GM23338 (cell line): ENCODE measurements around the gene KIF25. TPM values are rescaled to one million over a fixed set of nuclear protein-coding genes. Genes with fewer than 3 reads are reported as not detected.

Experiments used
- ATAC-seq: fragments of 200-7000 bp; cut with Tn5 transposase; 3 replicates; pipeline ENCODE4 v1.9.1; 2020
- DNase-seq: peaks from one replicate; pipeline ENCODE4 v3.0.0-alpha.2; 2015; ENCODE audit warnings: low spot score
- H2AFZ ChIP-seq: fragments of 200-600 bp; sonication (generic); 2 replicates; pipeline ENCODE4 v1.8.0; 2016; ENCODE audit warnings: antibody characterized with exemption, mild to moderate bottlenecking, moderate library complexity
- H3F3A ChIP-seq: fragments of 200-600 bp; sonication (generic); replicated peaks from 2 replicates; pipeline ENCODE4 v1.8.0; 2017; ENCODE audit warnings: antibody characterized with exemption, mixed run types, low read depth
- H3K27ac ChIP-seq: fragments of 200-600 bp; sonication (generic); 2 replicates; pipeline ENCODE4 v1.6.1; 2016; ENCODE audit warnings: low read depth
- H3K27me3 ChIP-seq: fragments of 200-600 bp; sonication (generic); 2 replicates; pipeline ENCODE4 v1.8.0; 2016; ENCODE audit warnings: mild to moderate bottlenecking, mixed run types, moderate library complexity; ENCODE audit not compliant: insufficient read depth
- H3K36me3 ChIP-seq: fragments of 200-600 bp; sonication (generic); 2 replicates; pipeline ENCODE4 v1.8.0; 2016; ENCODE audit warnings: mild to moderate bottlenecking; ENCODE audit not compliant: insufficient read depth
- H3K4me1 ChIP-seq: fragments of 200-600 bp; sonication (generic); 2 replicates; pipeline ENCODE4 v1.8.0; 2016; ENCODE audit warnings: mild to moderate bottlenecking, moderate library complexity; ENCODE audit not compliant: insufficient read depth
- H3K4me2 ChIP-seq: fragments of 200-600 bp; sonication (generic); 2 replicates; pipeline ENCODE4 v1.7.1; 2017; ENCODE audit warnings: mixed run types
- H3K4me3 ChIP-seq: fragments of 200-600 bp; sonication (generic); 2 replicates; pipeline ENCODE4 v1.6.1; 2016; ENCODE audit warnings: mixed run types
- H3K79me2 ChIP-seq: fragments of 200-600 bp; sonication (generic); replicated peaks from 2 replicates; pipeline ENCODE4 v1.8.0; 2017; ENCODE audit warnings: mild to moderate bottlenecking; ENCODE audit not compliant: insufficient read depth
- H3K9me2 ChIP-seq: fragments of 200-600 bp; sonication (generic); 2 replicates; pipeline ENCODE4 v1.8.0; 2017; ENCODE audit not compliant: insufficient read depth
- H4K20me1 ChIP-seq: fragments of 200-600 bp; sonication (generic); replicated peaks from 2 replicates; pipeline ENCODE4 v1.8.0; 2017; ENCODE audit warnings: mild to moderate bottlenecking; ENCODE audit not compliant: insufficient read depth
- H3K27ac Mint-ChIP-seq: 2 replicates; pipeline ENCODE4 v1.8.0; 2020; ENCODE audit warnings: inconsistent platforms, mild to moderate bottlenecking, moderate library complexity, mixed read lengths
- H3K27me3 Mint-ChIP-seq: 3 replicates; pipeline ENCODE4 v1.8.0; 2022; ENCODE audit warnings: low read depth, mild to moderate bottlenecking, moderate library complexity, mixed read lengths, inconsistent platforms; ENCODE audit not compliant: insufficient read depth, poor library complexity
- H3K36me3 Mint-ChIP-seq: 3 replicates; pipeline ENCODE4 v1.8.0; 2021; ENCODE audit warnings: low read depth, mild to moderate bottlenecking, inconsistent platforms, moderate library complexity, mixed read lengths
- H3K4me1 Mint-ChIP-seq: 3 replicates; pipeline ENCODE4 v1.8.0; 2020; ENCODE audit warnings: mild to moderate bottlenecking, inconsistent platforms, mixed read lengths
- H3K4me3 Mint-ChIP-seq: 3 replicates; pipeline ENCODE4 v1.8.0; 2021; ENCODE audit warnings: moderate library complexity, mild to moderate bottlenecking, inconsistent platforms, mixed read lengths
- H3K9me3 Mint-ChIP-seq: 3 replicates; pipeline ENCODE4 v1.8.0; 2020; ENCODE audit warnings: moderate library complexity, mild to moderate bottlenecking, inconsistent platforms, mixed read lengths
- EZH2 ChIP-seq: fragments of 200-600 bp; sonication (generic); IDR thresholded peaks from one replicate; pipeline ENCODE4 v1.8.0; 2017; ENCODE audit warnings: antibody characterized with exemption, mild to moderate bottlenecking, low read depth; ENCODE audit not compliant: unreplicated experiment
- JUNB ChIP-seq: IDR thresholded peaks from one replicate; pipeline ENCODE4 v1.6.1; 2016; ENCODE audit warnings: antibody characterized with exemption; ENCODE audit not compliant: unreplicated experiment
- NANOG ChIP-seq: IDR thresholded peaks from 2 replicates; pipeline ENCODE4 v1.6.1; 2016; ENCODE audit warnings: antibody characterized with exemption, borderline replicate concordance
- POLR2AphosphoS5 ChIP-seq: IDR thresholded peaks from 2 replicates; pipeline ENCODE4 v1.6.1; 2016; ENCODE audit warnings: antibody characterized with exemption, low read depth
- ZNF114 ChIP-seq: fragments of 250-450 bp; sonication (Bioruptor Pico); IDR thresholded peaks from 2 replicates; pipeline ENCODE4 v1.5.0; 2020; ENCODE audit warnings: mild to moderate bottlenecking, moderate library complexity
- polyA plus RNA-seq: library from polyadenylated mRNA; unstranded; fragments of >200 nt; fragmentation: Nextera tagmentation; extraction: Ambion mirVana; gene quantifications from 2 replicates; pipeline ENCODE4 v1.2.1, GENCODE V29; 2016
- total RNA-seq: library from RNA; depleted of rRNA; stranded (reverse); fragments of >200 nt; shearing (Covaris generic); gene quantifications from 2 replicates; pipeline ENCODE4 v1.2.3, GENCODE V29; 2014
- TF ChIP-seq, protein P1 (sequence below): IDR thresholded peaks from 2 replicates; pipeline ENCODE4 v1.6.1; 2016; ENCODE audit warnings: antibody characterized with exemption
- TF ChIP-seq, protein P2 (sequence below): IDR thresholded peaks from one replicate; pipeline ENCODE4 v1.6.1; 2018; ENCODE audit warnings: antibody characterized with exemption; ENCODE audit not compliant: unreplicated experiment
- TF ChIP-seq, protein P3 (sequence below), 2 experiments: fragments of 200-600 bp in 1 of 2; sonication (generic) in 1 of 2; conservative IDR thresholded peaks; 2 replicates each; pipeline versions ENCODE4 v1.5.1 to v1.6.1; 2016 to 2017; ENCODE audit warnings: antibody characterized with exemption in 2 of 2, low read depth in 2 of 2, mild to moderate bottlenecking in 2 of 2, moderate library complexity in 1 of 2

KIF25 gene
- total and polyA plus RNA-seq, 2 experiments from 2014 or later: 0.69 to 0.76 TPM

DNA sequence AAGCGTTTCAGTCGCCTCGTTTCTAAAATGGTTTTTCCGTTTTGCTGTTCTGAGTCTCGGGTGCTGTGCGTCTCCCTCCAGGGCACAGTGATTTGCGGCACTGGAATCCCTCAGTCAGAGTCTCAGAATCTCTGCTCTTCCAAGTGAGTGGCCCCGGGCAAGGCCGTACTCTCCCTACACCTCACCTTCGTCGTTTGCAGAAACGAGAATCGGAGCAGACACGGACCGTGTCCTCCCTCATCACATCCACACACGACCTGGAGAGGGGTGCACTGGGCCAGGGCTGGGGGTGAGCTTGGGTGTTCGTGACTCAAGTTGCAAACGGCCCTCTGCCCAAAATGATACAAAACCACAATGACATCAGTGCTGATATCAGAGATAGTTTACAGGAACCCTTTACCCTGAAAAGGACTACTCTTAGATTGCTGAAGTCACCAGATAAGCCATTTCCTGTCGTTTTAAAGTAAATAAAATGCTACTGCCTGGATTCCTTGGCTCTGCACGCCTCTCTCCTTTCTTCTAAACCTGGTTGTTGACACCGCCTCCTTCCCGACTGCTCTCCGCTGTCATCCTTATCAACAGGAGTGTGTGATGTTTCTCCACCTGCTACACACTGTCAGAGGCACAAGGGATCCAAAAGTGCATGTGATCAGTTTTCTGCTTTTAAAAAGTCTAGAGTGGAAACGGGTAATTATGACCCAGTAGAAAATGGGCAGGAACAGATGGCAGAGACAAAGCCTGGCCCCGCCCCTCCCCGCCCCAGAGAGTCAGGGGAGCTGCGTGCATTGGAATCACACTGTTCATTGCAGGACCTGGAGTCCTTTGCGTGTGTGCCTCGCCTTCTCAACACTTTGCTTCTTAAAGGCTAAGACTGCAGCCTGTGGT lies 38.4 kb downstream of the KIF25 start:
- TF ChIP-seq, protein P1, sequence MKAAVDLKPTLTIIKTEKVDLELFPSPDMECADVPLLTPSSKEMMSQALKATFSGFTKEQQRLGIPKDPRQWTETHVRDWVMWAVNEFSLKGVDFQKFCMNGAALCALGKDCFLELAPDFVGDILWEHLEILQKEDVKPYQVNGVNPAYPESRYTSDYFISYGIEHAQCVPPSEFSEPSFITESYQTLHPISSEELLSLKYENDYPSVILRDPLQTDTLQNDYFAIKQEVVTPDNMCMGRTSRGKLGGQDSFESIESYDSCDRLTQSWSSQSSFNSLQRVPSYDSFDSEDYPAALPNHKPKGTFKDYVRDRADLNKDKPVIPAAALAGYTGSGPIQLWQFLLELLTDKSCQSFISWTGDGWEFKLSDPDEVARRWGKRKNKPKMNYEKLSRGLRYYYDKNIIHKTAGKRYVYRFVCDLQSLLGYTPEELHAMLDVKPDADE: no peak
- TF ChIP-seq POLR2AphosphoS5 (no peak), ZNF114 (no peak)
- TF ChIP-seq, protein P2, sequence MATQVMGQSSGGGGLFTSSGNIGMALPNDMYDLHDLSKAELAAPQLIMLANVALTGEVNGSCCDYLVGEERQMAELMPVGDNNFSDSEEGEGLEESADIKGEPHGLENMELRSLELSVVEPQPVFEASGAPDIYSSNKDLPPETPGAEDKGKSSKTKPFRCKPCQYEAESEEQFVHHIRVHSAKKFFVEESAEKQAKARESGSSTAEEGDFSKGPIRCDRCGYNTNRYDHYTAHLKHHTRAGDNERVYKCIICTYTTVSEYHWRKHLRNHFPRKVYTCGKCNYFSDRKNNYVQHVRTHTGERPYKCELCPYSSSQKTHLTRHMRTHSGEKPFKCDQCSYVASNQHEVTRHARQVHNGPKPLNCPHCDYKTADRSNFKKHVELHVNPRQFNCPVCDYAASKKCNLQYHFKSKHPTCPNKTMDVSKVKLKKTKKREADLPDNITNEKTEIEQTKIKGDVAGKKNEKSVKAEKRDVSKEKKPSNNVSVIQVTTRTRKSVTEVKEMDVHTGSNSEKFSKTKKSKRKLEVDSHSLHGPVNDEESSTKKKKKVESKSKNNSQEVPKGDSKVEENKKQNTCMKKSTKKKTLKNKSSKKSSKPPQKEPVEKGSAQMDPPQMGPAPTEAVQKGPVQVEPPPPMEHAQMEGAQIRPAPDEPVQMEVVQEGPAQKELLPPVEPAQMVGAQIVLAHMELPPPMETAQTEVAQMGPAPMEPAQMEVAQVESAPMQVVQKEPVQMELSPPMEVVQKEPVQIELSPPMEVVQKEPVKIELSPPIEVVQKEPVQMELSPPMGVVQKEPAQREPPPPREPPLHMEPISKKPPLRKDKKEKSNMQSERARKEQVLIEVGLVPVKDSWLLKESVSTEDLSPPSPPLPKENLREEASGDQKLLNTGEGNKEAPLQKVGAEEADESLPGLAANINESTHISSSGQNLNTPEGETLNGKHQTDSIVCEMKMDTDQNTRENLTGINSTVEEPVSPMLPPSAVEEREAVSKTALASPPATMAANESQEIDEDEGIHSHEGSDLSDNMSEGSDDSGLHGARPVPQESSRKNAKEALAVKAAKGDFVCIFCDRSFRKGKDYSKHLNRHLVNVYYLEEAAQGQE: no peak
- Histone ChIP-seq H2AFZ (peak overlapping the region; percentile 94), H3F3A (peaks cover 13% of the 10 kb centered on the region; the same call in 1 of the 2 replicates), H3K4me2 (peak overlapping the region; percentile 73), H3K27ac (peak overlapping the region; percentile 59; the same call in 1 of the 2 replicates), H3K9me2 (0 out of 2 replicates have a peak, but pooled peaks cover 4% of the 10 kb centered on the region), H3K79me2 (no peaks in the 10 kb centered on the region), H4K20me1 (no peaks in the 10 kb centered on the region), H3K4me3 (peak overlapping the region; percentile 46; the same call in 1 of the 2 replicates), H3K36me3 (peaks cover 13% of the 10 kb centered on the region; the same call in 1 of the 2 replicates), H3K4me1 (peaks cover 28% of the 10 kb centered on the region), H3K27me3 (no peaks in the 10 kb centered on the region; the same call in 1 of the 2 replicates)
- H3K4me3 Mint-ChIP-seq: peak overlapping the region; percentile 53
- ATAC-seq: peak; percentile 20
- peaks cover 33% of the 10 kb centered on the region for H3K36me3 Mint-ChIP-seq
- peaks cover 27% of the 10 kb centered on the region for H3K4me1 Mint-ChIP-seq
- peaks cover 51% of the 10 kb centered on the region for H3K9me3 Mint-ChIP-seq
- DNase-seq: no peak
- H3K27ac Mint-ChIP-seq: no peak overlapping the region
- peaks cover 17% of the 10 kb centered on the region for H3K27me3 Mint-ChIP-seq

DNA sequence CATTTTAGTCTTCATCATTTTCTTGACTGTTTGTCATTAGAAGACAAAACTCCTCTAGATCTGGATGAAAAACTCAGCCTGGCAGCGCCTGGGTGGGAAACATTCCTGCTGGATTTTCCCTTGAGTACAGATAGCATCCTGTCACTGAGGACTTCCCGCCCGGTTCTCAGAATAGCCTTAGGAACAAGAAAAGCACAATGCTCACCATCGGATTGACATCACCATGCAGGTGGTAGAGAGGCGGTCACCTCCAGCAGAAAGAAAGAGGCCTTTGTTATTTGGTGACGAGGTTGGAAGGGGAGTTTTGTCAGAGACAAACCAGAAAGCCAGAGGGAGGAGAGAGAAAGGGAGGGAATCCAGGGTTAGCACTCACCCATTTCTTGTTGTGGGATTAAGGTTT lies 39.8 kb downstream of the KIF25 start:
- Histone ChIP-seq H2AFZ (no peak overlapping the region), H4K20me1 (no peaks in the 10 kb centered on the region), H3K27me3 (no peaks in the 10 kb centered on the region; the same call in 1 of the 2 replicates), H3K4me3 (no peak overlapping the region), H3K36me3 (peaks cover 13% of the 10 kb centered on the region; the same call in 1 of the 2 replicates), H3K4me1 (peaks cover 21% of the 10 kb centered on the region), H3K27ac (no peak overlapping the region), H3K4me2 (no peak overlapping the region), H3K79me2 (no peaks in the 10 kb centered on the region), H3K9me2 (peaks cover 4% of the 10 kb centered on the region; the same call in 1 of the 2 replicates), H3F3A (peaks cover 13% of the 10 kb centered on the region; the same call in 1 of the 2 replicates)
- H3K36me3 Mint-ChIP-seq: peaks cover 35% of the 10 kb centered on the region
- TF ChIP-seq, protein P3, sequence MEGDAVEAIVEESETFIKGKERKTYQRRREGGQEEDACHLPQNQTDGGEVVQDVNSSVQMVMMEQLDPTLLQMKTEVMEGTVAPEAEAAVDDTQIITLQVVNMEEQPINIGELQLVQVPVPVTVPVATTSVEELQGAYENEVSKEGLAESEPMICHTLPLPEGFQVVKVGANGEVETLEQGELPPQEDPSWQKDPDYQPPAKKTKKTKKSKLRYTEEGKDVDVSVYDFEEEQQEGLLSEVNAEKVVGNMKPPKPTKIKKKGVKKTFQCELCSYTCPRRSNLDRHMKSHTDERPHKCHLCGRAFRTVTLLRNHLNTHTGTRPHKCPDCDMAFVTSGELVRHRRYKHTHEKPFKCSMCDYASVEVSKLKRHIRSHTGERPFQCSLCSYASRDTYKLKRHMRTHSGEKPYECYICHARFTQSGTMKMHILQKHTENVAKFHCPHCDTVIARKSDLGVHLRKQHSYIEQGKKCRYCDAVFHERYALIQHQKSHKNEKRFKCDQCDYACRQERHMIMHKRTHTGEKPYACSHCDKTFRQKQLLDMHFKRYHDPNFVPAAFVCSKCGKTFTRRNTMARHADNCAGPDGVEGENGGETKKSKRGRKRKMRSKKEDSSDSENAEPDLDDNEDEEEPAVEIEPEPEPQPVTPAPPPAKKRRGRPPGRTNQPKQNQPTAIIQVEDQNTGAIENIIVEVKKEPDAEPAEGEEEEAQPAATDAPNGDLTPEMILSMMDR (conservative IDR thresholded peaks at IDR 0.05; ENCODE audit: low read depth in 2 of 2): no peak
- TF ChIP-seq JUNB: no peak
- TF ChIP-seq EZH2: no peak
- no peak for TF ChIP-seq NANOG
- no peak overlapping the region for H3K27ac Mint-ChIP-seq
- peaks cover 17% of the 10 kb centered on the region for H3K27me3 Mint-ChIP-seq
- ATAC-seq (no peak), DNase-seq (no peak)
- peaks cover 14% of the 10 kb centered on the region for H3K4me1 Mint-ChIP-seq
- H3K9me3 Mint-ChIP-seq: peaks cover 60% of the 10 kb centered on the region
- no peak overlapping the region for H3K4me3 Mint-ChIP-seq
